ENCODE measurements around the gene CTIF. TPM values are rescaled to one million over a fixed set of nuclear protein-coding genes. Genes with fewer than 3 reads are reported as not detected.
A peak's percentile ranks its signal among the peaks of the same experiment; 100 is the strongest.
"Not testable (repeated sequence)": the region's sequence is repeated elsewhere in the genome, so short reads cannot be mapped to it uniquely, and the experiment has no call there.

The CTIF gene
- total RNA-seq, 1 donor from 2014 or later = 51.5 TPM

DNA sequence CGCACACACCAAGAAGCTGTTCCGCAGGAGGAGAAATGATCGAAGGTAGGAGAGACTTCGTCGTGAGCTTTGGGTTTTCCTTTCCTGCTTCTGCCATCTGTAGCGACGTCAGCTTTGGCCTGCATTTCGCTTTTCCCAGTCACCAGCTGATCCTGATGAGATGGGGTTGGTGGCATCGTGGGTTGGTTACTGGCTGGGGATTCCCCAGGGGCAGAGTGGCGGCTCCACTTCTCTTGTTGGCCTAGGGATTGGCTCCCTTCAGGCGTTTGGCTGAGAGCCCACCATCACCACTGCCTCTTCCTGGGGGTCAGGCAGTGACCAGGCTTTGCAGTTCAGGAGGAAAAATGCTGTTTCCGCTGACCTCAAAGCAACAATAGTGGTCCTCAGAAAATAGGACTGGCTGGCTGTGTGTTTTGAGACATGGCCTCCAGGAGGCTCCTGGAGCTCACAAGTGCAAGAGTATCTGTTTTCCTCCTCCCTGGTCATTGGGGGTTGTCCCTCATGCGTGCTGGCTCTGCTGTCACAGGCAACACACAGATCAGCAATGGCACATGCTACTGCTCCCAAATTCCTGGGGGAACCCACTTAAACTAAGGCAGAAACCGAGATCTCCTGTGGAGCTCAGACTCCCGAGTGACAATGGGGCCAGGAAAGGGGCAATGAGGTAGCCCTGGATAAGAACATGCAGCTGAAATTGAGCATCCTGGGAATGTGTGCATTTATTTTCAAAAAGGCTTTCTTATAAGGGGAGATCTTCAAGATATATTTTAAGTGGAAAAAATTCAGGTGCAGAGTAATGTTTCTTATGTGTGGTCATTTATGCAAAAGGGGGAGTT lies 173.0 kb downstream of the CTIF start:
- peak; percentile 33 for DNase-seq (ENCODE audit: low spot score)
- H3K27me3 Mint-ChIP-seq (ENCODE audit: unreplicated experiment) = peaks cover 10% of the 10 kb centered on the region
- H3K36me3 Mint-ChIP-seq (ENCODE audit: low read depth, unreplicated experiment) = peaks cover 17% of the 10 kb centered on the region
- TF ChIP-seq, protein P1, sequence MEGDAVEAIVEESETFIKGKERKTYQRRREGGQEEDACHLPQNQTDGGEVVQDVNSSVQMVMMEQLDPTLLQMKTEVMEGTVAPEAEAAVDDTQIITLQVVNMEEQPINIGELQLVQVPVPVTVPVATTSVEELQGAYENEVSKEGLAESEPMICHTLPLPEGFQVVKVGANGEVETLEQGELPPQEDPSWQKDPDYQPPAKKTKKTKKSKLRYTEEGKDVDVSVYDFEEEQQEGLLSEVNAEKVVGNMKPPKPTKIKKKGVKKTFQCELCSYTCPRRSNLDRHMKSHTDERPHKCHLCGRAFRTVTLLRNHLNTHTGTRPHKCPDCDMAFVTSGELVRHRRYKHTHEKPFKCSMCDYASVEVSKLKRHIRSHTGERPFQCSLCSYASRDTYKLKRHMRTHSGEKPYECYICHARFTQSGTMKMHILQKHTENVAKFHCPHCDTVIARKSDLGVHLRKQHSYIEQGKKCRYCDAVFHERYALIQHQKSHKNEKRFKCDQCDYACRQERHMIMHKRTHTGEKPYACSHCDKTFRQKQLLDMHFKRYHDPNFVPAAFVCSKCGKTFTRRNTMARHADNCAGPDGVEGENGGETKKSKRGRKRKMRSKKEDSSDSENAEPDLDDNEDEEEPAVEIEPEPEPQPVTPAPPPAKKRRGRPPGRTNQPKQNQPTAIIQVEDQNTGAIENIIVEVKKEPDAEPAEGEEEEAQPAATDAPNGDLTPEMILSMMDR (IDR thresholded peaks at IDR 0.05; ENCODE audit: unreplicated experiment) = no peak
- no peak overlapping the region for H3K27ac Mint-ChIP-seq (ENCODE audit: unreplicated experiment)
- peaks cover 78% of the 10 kb centered on the region for H3K4me1 Mint-ChIP-seq (ENCODE audit: unreplicated experiment)
- no peak overlapping the region for H3K4me3 Mint-ChIP-seq (ENCODE audit: unreplicated experiment)
- no peaks in the 10 kb centered on the region for H3K9me3 Mint-ChIP-seq (ENCODE audit: unreplicated experiment)

DNA sequence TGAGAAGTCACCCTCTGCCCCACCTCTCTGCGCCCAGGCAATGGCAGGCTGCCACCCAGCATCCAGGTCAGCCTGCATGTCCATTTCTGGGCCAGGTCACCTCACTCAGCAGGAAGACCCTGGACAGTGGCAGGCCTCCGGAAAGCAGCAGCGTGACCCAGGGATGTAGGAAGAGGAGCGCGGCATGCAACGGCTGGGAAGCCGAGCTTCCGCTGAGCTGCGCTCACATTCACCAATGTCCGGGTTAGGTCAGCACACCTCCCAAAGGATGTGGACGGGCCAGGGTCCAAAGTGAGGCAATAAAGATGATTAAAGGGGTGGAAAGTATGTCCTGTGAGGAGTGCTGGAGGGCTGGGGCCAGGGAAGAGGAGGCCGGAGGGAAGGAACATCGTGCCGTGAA lies 174.5 kb downstream of the CTIF start:
- no peak overlapping the region for H3K4me3 Mint-ChIP-seq (ENCODE audit: unreplicated experiment)
- TF ChIP-seq, protein P1 (IDR thresholded peaks at IDR 0.05; ENCODE audit: unreplicated experiment) = no peak
- H3K9me3 Mint-ChIP-seq (ENCODE audit: unreplicated experiment) = no peaks in the 10 kb centered on the region
- no peak for DNase-seq (ENCODE audit: low spot score)
- H3K27ac Mint-ChIP-seq (ENCODE audit: unreplicated experiment) = peak overlapping the region; percentile 61
- peaks cover 10% of the 10 kb centered on the region for H3K27me3 Mint-ChIP-seq (ENCODE audit: unreplicated experiment)
- peaks cover 15% of the 10 kb centered on the region for H3K36me3 Mint-ChIP-seq (ENCODE audit: low read depth, unreplicated experiment)
- H3K4me1 Mint-ChIP-seq (ENCODE audit: unreplicated experiment) = peaks cover 65% of the 10 kb centered on the region

DNA sequence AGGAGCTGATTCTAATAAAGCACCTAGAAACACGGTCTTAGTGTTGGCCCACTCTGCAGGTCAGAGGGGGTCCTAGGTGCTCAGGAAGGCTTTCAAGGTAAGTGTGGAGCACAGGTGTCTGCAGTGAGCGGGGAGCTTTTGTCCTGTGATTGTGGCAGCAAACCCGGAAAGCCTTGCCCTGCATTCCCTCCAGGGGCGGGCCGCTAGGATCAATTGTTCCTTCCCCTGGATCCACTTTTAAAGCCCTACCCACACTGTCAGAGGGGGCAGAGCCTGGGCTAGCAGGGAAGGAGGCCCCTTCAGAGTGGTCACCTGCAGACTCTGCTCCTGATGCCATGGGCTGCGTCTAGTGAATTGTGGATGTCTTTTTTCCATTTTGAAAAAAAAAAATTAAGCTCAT lies 176.0 kb downstream of the CTIF start:
- TF ChIP-seq, protein P1 (IDR thresholded peaks at IDR 0.05; ENCODE audit: unreplicated experiment) = no peak
- no peak for DNase-seq (ENCODE audit: low spot score)
- peaks cover 19% of the 10 kb centered on the region for H3K36me3 Mint-ChIP-seq (ENCODE audit: low read depth, unreplicated experiment)
- H3K27ac Mint-ChIP-seq (ENCODE audit: unreplicated experiment) = no peak overlapping the region
- peaks cover 52% of the 10 kb centered on the region for H3K4me1 Mint-ChIP-seq (ENCODE audit: unreplicated experiment)
- H3K27me3 Mint-ChIP-seq (ENCODE audit: unreplicated experiment) = peaks cover 13% of the 10 kb centered on the region
- H3K4me3 Mint-ChIP-seq (ENCODE audit: unreplicated experiment) = no peak overlapping the region
- no peaks in the 10 kb centered on the region for H3K9me3 Mint-ChIP-seq (ENCODE audit: unreplicated experiment)

DNA sequence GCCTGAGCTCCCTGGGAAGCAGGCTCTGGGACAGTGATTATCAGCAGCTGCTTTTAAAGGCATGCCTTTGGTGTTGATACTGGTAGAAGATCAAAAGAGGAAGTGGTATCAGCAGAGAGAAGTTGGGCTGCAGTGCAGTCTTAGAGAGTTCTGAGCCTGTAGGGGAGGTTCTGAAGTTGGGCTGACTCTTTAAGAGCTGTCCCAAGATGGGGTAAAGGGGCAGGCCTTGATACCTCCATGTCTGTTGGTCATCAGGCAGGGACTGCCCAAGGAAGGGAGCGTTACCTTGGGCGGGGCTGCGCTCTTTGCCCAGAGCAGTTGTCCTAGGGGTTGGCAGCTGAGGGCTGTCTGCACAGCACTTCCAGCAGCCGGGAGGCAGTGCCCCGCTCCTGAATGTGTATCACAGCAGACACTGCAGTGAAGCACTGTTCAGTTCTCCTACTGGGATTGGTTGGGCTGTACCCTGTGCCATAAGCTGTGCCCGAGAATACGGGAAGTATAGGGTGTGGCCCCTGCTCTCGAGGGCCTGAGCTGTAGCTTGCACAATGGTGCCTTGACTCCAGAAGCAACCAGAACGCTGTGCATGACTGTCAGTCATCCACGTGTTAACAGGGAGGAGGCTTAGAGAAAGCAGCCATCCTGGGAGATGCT lies 177.0 kb downstream of the CTIF start:
- H3K9me3 Mint-ChIP-seq (ENCODE audit: unreplicated experiment) = no peaks in the 10 kb centered on the region
- H3K27ac Mint-ChIP-seq (ENCODE audit: unreplicated experiment) = no peak overlapping the region
- TF ChIP-seq, protein P1 (IDR thresholded peaks at IDR 0.05; ENCODE audit: unreplicated experiment) = no peak
- H3K27me3 Mint-ChIP-seq (ENCODE audit: unreplicated experiment) = peaks cover 13% of the 10 kb centered on the region
- H3K36me3 Mint-ChIP-seq (ENCODE audit: low read depth, unreplicated experiment) = peaks cover 24% of the 10 kb centered on the region
- H3K4me3 Mint-ChIP-seq (ENCODE audit: unreplicated experiment) = no peak overlapping the region
- peaks cover 53% of the 10 kb centered on the region for H3K4me1 Mint-ChIP-seq (ENCODE audit: unreplicated experiment)
- DNase-seq (ENCODE audit: low spot score) = no peak

DNA sequence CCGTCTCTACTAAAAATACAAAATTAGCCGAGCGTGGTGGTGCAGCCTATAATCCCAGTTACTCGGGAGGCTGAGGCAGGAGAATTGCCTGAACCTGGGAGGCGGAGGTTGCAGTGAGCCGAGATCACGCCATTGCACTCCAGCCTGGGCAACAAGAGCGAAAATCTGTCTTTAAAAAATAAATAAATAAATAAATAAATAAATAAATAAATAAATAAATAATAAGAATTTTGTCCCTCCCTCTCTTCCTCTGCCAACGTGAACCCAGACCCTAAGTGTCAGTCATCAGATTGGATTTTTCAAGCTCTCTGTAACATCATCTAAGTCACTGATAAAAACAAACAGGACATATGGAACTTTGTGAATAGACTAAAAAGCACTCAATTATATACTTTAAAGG lies 178.4 kb downstream of the CTIF start:
- not testable (repeated sequence) for H3K27ac Mint-ChIP-seq (ENCODE audit: unreplicated experiment); DNase-seq (ENCODE audit: low spot score); H3K9me3 Mint-ChIP-seq (ENCODE audit: unreplicated experiment); H3K4me3 Mint-ChIP-seq (ENCODE audit: unreplicated experiment)
- H3K27me3 Mint-ChIP-seq (ENCODE audit: unreplicated experiment) = peaks cover 10% of the 10 kb centered on the region
- H3K36me3 Mint-ChIP-seq (ENCODE audit: low read depth, unreplicated experiment) = peaks cover 26% of the 10 kb centered on the region
- peaks cover 43% of the 10 kb centered on the region for H3K4me1 Mint-ChIP-seq (ENCODE audit: unreplicated experiment)
